ENCODE results near the gene FZD10.
A peak's percentile ranks its signal among the peaks of the same experiment; 100 is the strongest.

FZD10 gene, protein sequence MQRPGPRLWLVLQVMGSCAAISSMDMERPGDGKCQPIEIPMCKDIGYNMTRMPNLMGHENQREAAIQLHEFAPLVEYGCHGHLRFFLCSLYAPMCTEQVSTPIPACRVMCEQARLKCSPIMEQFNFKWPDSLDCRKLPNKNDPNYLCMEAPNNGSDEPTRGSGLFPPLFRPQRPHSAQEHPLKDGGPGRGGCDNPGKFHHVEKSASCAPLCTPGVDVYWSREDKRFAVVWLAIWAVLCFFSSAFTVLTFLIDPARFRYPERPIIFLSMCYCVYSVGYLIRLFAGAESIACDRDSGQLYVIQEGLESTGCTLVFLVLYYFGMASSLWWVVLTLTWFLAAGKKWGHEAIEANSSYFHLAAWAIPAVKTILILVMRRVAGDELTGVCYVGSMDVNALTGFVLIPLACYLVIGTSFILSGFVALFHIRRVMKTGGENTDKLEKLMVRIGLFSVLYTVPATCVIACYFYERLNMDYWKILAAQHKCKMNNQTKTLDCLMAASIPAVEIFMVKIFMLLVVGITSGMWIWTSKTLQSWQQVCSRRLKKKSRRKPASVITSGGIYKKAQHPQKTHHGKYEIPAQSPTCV

DNA sequence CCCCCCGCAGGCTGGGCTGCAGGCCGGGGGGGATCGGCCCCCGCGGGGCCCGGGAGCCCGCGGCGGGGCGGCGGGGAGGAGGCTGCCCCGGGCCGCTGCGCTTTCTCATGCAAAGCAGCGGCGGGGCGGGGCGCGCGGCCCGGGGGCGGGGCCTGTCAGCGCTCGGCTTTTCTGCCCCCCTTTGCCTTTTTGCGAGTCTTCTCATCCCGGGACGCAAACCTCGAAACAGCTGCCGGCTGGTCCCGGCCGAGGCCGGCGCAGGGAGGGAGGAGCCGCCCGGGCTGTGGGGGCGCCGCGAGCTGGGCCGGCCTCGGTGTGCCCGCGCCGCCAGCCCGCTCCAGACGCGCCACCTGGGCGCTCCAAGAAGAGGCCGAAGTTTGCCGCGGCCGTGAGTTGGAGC, at the start of gene FZD10:
TSS of gene FZD10 (plus strand) at position 198 of the 400 bp plus-strand sequence. CDS start 479 bp downstream, outside the sequence.
- Mint-ChIP-seq H3K27ac (peak within 1 kb of the TSS in 1 of 3 experiments; percentile 68), H3K4me1 (peaks cover 25% of the 10 kb centered on the region), H3K9me3 (no peaks in the 10 kb centered on the region), H3K27me3 (ENCODE audit: low read depth) (peaks cover 45% of the 10 kb centered on the region), H3K36me3 (ENCODE audit: low read depth) (no peaks in the 10 kb centered on the region), H3K4me3 (peak within 1 kb of the TSS; percentile 92 to 96 (median 94))
- TF ChIP-seq, protein P1, sequence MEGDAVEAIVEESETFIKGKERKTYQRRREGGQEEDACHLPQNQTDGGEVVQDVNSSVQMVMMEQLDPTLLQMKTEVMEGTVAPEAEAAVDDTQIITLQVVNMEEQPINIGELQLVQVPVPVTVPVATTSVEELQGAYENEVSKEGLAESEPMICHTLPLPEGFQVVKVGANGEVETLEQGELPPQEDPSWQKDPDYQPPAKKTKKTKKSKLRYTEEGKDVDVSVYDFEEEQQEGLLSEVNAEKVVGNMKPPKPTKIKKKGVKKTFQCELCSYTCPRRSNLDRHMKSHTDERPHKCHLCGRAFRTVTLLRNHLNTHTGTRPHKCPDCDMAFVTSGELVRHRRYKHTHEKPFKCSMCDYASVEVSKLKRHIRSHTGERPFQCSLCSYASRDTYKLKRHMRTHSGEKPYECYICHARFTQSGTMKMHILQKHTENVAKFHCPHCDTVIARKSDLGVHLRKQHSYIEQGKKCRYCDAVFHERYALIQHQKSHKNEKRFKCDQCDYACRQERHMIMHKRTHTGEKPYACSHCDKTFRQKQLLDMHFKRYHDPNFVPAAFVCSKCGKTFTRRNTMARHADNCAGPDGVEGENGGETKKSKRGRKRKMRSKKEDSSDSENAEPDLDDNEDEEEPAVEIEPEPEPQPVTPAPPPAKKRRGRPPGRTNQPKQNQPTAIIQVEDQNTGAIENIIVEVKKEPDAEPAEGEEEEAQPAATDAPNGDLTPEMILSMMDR (IDR thresholded peaks at IDR 0.05; ENCODE audit: unreplicated experiment in 3 of 3): no peak

DNA sequence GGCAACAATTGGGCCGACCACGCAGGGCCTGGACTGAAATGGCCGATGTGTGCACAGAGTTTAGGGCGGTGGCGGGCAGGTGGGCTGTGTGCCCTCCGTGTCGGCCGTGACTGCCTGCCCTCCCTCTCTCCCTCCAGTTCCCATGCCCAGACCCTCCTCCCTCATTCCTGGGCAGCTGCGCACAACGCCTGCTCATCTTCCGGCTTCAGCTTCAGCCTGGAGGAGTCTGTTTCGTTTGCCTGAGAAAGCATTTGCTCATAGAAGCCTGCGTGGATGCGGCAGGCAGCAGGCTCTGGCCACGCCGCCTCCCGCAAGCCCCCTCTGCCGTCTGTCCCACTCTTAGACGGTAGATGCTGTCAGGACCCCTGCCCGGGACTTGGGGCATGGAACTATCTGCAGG, 47.3 kb upstream of the FZD10 start:
- peaks cover 50% of the 10 kb centered on the region for H3K27me3 Mint-ChIP-seq (ENCODE audit: low read depth)
- H3K36me3 Mint-ChIP-seq (ENCODE audit: low read depth): no peaks in the 10 kb centered on the region
- H3K9me3 Mint-ChIP-seq: peaks cover 7% of the 10 kb centered on the region
- no peak overlapping the region for H3K4me3 Mint-ChIP-seq
- TF ChIP-seq, protein P1 (IDR thresholded peaks at IDR 0.05; ENCODE audit: unreplicated experiment in 3 of 3): no peak
- no peak overlapping the region for H3K27ac Mint-ChIP-seq
- peaks cover 29% of the 10 kb centered on the region for H3K4me1 Mint-ChIP-seq

DNA sequence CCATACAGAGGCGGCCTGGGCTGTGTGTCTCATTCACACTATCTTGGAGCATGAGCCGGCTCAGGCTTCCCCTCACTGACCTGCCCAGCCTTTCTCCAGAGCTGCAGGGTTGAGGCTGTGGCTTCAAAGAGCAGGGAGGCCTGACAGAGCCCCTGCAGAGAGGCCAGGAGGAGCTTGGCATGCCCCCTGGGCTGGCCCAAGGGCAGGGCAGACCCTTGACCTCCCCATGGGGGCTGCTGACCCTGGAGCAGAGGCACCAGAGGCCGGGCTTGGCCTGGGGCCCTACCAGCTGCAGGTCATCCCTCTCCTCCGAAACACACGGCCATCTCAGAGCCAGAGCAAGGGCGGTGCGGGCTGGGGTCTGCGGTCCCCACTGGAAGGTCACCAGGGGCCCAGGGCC, 46.6 kb upstream of the FZD10 start:
- H3K4me3 Mint-ChIP-seq: no peak overlapping the region
- H3K9me3 Mint-ChIP-seq: peaks cover 2% of the 10 kb centered on the region
- H3K36me3 Mint-ChIP-seq (ENCODE audit: low read depth): no peaks in the 10 kb centered on the region
- no peak overlapping the region for H3K27ac Mint-ChIP-seq
- H3K27me3 Mint-ChIP-seq (ENCODE audit: low read depth): peaks cover 51% of the 10 kb centered on the region
- peaks cover 30% of the 10 kb centered on the region for H3K4me1 Mint-ChIP-seq
- TF ChIP-seq, protein P1 (IDR thresholded peaks at IDR 0.05; ENCODE audit: unreplicated experiment in 3 of 3): no peak

DNA sequence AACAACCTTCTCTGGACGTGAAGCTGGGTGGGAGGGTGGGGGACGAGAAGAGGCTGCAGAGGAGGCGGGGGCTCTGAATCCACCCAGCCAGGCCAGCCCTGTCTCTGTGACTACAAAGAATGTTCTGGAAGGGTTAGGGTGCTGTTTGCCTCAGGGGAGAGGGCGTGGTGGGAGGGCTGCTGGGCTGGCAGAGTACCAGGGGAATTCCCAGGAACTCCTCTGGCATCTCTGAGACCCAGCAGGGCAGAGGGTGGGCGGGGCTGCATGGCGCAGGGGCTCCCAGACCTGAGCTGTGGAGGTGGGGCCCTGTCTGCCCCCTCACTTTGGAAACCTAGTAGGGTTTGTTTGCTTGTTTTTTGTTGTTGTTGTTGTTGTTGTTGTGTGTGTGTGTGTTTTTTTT, 45.5 kb upstream of the FZD10 start:
- H3K27me3 Mint-ChIP-seq (ENCODE audit: low read depth): peaks cover 55% of the 10 kb centered on the region
- peaks cover 36% of the 10 kb centered on the region for H3K4me1 Mint-ChIP-seq
- no peak overlapping the region for H3K4me3 Mint-ChIP-seq
- H3K36me3 Mint-ChIP-seq (ENCODE audit: low read depth): no peaks in the 10 kb centered on the region
- H3K9me3 Mint-ChIP-seq: peaks cover 2% of the 10 kb centered on the region
- peak overlapping the region in 2 of 3 experiments; percentile 35 to 40 for H3K27ac Mint-ChIP-seq
- TF ChIP-seq, protein P1 (IDR thresholded peaks at IDR 0.05; ENCODE audit: unreplicated experiment in 3 of 3): no peak

DNA sequence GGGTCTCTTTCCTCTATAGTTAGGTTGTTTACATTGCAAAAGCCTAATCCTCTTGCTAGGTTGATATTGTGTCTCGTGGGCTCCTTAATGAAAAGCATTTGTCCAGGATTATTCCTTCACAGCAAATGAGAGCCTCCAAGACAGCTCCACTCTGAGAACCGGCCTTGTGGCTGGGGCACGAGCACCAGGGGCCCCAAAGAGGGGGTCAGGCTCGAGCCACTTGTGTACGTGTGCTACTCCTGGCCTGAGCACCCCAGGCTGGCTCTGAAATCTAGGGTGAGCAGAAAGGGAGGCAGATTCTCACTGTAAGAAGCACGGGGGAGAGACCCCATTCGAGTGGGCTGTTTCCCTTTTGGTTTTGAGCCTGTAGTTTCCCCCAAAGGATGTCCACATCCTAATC, 45.0 kb upstream of the FZD10 start:
- Mint-ChIP-seq H3K27ac (peak overlapping the region in 2 of 3 experiments; percentile 35 to 40), H3K9me3 (no peaks in the 10 kb centered on the region), H3K36me3 (ENCODE audit: low read depth) (no peaks in the 10 kb centered on the region), H3K4me1 (peaks cover 37% of the 10 kb centered on the region), H3K4me3 (no peak overlapping the region), H3K27me3 (ENCODE audit: low read depth) (peaks cover 55% of the 10 kb centered on the region)
- TF ChIP-seq, protein P1 (IDR thresholded peaks at IDR 0.05; ENCODE audit: unreplicated experiment in 3 of 3): no peak

Measured in nephron (organoid).